Aorta (tissue), 5 donors: Measurements from ENCODE around the gene WDR62. TPM values are rescaled to one million over a fixed set of nuclear protein-coding genes. Genes with fewer than 3 reads are reported as not detected.
A peak's percentile ranks its signal among the peaks of the same experiment; 100 is the strongest.

Experiments
- ATAC-seq: fragments of 200-7000 bp; cut with Tn5 transposase; one replicate; pipeline ENCODE4 v1.9.1; 2022; ENCODE audit warnings: moderate library complexity; ENCODE audit not compliant: low FRiP score
- DNase-seq, 2 donors: peaks; one replicate each; pipeline ENCODE4 v3.0.0-alpha.2; 2020
- H3K27ac ChIP-seq, 2 donors: one replicate each; pipeline ENCODE4 v1.5.1; 2013; ENCODE audit warnings: low read length in 2 of 2, mild to moderate bottlenecking in 2 of 2, moderate library complexity in 2 of 2, control low read depth in 1 of 2, inconsistent platforms in 1 of 2, low read depth in 1 of 2
- H3K27me3 ChIP-seq, 2 donors: one replicate each; pipeline ENCODE4 v1.6.1; 2013; ENCODE audit warnings: control low read depth in 1 of 2, low read length in 1 of 2, mild to moderate bottlenecking in 1 of 2, moderate library complexity in 1 of 2; ENCODE audit not compliant: insufficient read depth in 2 of 2, control insufficient read depth in 1 of 2
- H3K36me3 ChIP-seq, 2 donors: one replicate each; pipeline ENCODE4 v1.6.1; 2013; ENCODE audit warnings: control low read depth in 1 of 2, low read length in 1 of 2, mild to moderate bottlenecking in 1 of 2; ENCODE audit not compliant: insufficient read depth in 2 of 2, control insufficient read depth in 1 of 2
- H3K4me1 ChIP-seq, 2 donors: one replicate each; pipeline ENCODE4 v1.6.1; 2013; ENCODE audit warnings: low read length in 2 of 2, control low read depth in 1 of 2, mild to moderate bottlenecking in 1 of 2, moderate library complexity in 1 of 2; ENCODE audit not compliant: insufficient read depth in 2 of 2, control insufficient read depth in 1 of 2
- H3K4me3 ChIP-seq, 2 donors: one replicate each; pipeline ENCODE4 v1.5.1; 2013; ENCODE audit warnings: low read length in 2 of 2, control low read depth in 1 of 2, mild to moderate bottlenecking in 1 of 2
- H3K9me3 ChIP-seq: one replicate; pipeline ENCODE4 v1.6.1; 2013; ENCODE audit warnings: mild to moderate bottlenecking, low read length; ENCODE audit not compliant: control insufficient read depth
- WGBS, 2 donors: extraction: QIAGEN DNeasy Blood & Tissue Kit; methylation state at CpG; one replicate each; pipeline ENCODE4 v1.1.7; 2013; 5-methylcytosine and 5-hydroxymethylcytosine counted together
- intact Hi-C, 2 donors: fragments of 100-400 bp; cut with DNase I; formaldehyde crosslinking; loops; one replicate each; pipeline versions ENCODE4 v1.14.2 to v1.15.0; 2022
- polyA plus RNA-seq, 2 donors: library from polyadenylated mRNA; stranded (reverse); fragments of 200-250 nt; gene quantifications; one replicate each; pipeline ENCODE4 v1.2.3, GENCODE V29; 2013
- total RNA-seq, 2 donors: library from RNA; stranded (reverse); fragmentation: NEBNext Ultra II Directional; extraction: Animal tissue kit (Norgen Biotek cat#: 25700); gene quantifications; one replicate each; pipeline ENCODE4 v1.2.1, GENCODE V29; 2021
- donor health status: healthy with polysubstance abuse.
- donor health status: Bipolar disorder and iron deficiency.
- donor health status: DM: no; HTN: no; CAD: no.
- donor health status: DM: no; HTN: no; CAD: no.
- donor health status: DM: yes; HTN: yes; CAD: no.

The WDR62 gene
- total and polyA plus RNA-seq, 4 donors, result 0.25 to 1.3 (median 0.35) TPM

DNA sequence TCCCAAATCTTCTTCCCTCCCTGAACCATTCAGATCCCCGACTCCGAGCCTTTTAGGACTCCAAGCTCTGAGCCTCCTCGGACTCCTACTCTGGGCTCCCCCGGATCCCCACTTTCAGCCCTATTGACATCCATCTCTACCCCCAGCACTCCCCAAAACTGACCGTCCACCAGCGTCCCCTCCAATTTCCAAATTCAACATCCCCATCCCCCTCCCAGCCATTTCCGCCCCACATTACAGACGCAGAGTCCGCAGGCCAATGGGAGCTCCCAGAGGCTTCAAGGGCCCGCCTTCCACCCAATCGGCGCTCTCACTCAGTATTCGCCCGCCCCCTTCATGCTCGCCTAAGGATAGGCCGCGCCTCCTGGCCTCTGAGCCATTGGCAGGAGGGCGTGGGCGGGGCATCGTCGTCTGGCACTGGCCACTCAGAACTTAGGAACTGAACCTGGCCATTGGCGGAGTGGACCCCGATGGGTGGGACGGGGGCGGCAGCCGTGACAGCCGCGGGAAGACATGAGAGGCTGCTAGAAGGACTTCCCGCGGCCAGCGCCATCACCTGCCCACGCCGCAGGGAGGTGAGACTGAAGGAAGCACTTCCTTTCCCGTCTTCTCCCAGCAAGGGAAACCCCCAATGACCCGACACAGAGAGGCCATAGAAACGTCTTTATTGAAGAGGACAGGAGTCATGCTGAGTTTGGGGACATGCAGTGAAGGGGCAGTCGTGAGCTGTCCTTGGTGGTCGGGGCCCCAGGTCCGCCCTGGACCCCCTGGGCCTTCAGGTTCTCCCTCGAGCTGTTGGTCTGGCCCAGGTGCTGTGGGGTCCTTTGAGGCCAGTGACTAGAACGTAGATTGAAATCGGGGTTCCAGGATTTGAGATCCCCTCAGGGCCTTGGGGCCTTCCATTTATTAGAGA is 40.4 kb upstream of the WDR62 start, which contains the start of gene ALKBH6:
ALKBH6 (minus strand) TSS at position 202 of the 913 bp plus-strand sequence. CDS start 816 bp downstream, outside the sequence.
- peak; percentile 99 for ATAC-seq
- Histone ChIP-seq H3K9me3 (no peaks in the 10 kb centered on the region), H3K4me3 (peak within 1 kb of the TSS; percentile 67 to 73), H3K27me3 (no peaks in the 10 kb centered on the region), H3K4me1 (no peaks in the 10 kb centered on the region), H3K27ac (peak within 1 kb of the TSS in 1 of 2 donors; percentile 22), H3K36me3 (peaks cover 0 to 3% of the 10 kb centered on the region in 2 donors)
- DNase-seq, result peak; percentile 100
- intact Hi-C loops, result loop anchor here in 1 of 2 donors (5.0 kb wide), 1 partner anchor 38 kb away; the partner anchor contains the start of genes THAP8 and WDR62
- WGBS, 2 donors, result 2 to 3% methylated on average over 42 of the region's 42 CpGs

DNA sequence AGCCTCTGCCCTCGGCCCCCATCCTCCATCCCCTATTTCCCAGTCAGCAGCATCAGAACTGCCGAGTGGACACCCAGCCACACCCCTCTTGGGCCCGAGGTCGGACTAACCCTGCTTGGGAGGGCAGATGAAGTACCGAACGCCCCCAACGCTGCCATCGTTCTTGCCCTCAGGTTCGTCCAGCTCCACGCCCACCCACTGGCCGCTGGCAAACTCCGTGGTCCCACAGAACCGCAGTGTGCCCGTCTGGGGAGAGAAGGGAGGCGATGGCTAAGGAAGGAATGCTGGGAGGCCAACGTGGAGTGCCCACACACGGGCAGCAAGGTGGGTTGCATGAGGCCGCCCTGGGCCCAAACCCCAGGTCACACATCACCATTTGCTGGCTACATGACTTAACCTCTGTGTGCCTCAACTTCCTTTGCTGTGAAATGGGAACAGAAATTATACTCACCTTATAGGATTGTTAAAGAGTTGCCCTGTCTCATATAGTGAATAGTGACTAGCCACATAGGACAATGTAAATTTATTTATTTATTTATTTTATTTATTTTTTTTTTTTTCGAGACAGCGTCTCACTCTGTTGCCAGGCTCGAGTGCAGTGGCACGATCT is 35.5 kb upstream of the WDR62 start:
- Histone ChIP-seq H3K4me1 (no peaks in the 10 kb centered on the region), H3K4me3 (no peak overlapping the region), H3K36me3 (peaks cover 0 to 3% of the 10 kb centered on the region in 2 donors), H3K27ac (no peak overlapping the region), H3K9me3 (no peaks in the 10 kb centered on the region), H3K27me3 (no peaks in the 10 kb centered on the region)
- DNase-seq (no peak), ATAC-seq (no peak)
- WGBS, 2 donors, result 89 to 92% methylated on average over 22 of the region's 22 CpGs
- intact Hi-C loops, result no loop called here

DNA sequence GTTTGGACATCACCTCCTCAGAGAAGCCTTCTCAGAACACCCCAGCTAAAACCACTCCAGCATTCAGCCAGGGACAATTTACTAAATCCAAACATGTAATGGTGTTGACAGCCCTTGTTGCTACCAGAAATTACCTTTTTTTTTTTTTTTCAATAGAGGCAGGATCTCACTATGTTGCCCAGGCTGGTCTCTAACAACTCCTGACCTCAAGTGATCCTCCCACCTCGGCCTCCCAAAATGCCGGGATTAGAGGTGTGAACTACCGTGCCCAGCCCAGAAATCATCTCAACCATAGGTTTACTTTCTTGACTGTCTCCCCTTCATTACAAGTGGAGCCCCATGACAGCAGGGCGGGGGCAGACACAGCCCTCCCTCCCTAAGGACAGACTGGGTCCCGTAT is 31.3 kb upstream of the WDR62 start:
- ATAC-seq, result no peak
- no peak for DNase-seq
- no peaks in the 10 kb centered on the region for H3K4me1 ChIP-seq
- no peak overlapping the region for H3K27ac ChIP-seq
- H3K9me3 ChIP-seq, result no peaks in the 10 kb centered on the region
- intact Hi-C loops, result no loop called here
- H3K4me3 ChIP-seq, result no peak overlapping the region
- H3K27me3 ChIP-seq, result no peaks in the 10 kb centered on the region
- 88 to 90% methylated on average over 5 of the region's 5 CpGs for WGBS, 2 donors
- H3K36me3 ChIP-seq, result peaks cover 0 to 5% of the 10 kb centered on the region in 2 donors

DNA sequence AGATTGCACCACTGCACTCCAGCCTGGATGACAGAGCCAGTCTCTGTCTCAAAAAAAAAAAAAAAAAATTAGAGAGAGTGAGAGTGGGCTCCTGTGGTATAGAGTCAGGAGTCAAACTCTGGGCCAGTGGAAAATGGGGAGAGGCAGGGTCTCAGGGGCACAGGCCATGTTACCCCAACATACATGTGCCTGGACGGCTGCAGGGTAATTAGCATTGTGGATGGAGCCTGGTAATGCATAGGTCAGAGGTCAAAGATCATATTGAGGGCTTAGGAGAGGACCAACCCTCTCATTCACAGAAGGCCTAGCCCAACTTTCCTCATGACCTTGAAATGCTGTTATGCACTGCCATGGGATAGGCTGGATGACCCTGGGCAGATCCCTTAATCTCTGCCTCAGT is 29.2 kb upstream of the WDR62 start:
- intact Hi-C loops, result no loop called here
- ATAC-seq (no peak), DNase-seq (no peak)
- no peak overlapping the region for H3K4me3 ChIP-seq
- WGBS, 2 donors, result 53 to 69% methylated on average over 1 of the region's 1 CpG
- H3K27me3 ChIP-seq, result no peaks in the 10 kb centered on the region
- peaks cover 0 to 2% of the 10 kb centered on the region in 2 donors for H3K36me3 ChIP-seq
- no peaks in the 10 kb centered on the region for H3K9me3 ChIP-seq
- no peak overlapping the region for H3K27ac ChIP-seq
- no peaks in the 10 kb centered on the region for H3K4me1 ChIP-seq

DNA sequence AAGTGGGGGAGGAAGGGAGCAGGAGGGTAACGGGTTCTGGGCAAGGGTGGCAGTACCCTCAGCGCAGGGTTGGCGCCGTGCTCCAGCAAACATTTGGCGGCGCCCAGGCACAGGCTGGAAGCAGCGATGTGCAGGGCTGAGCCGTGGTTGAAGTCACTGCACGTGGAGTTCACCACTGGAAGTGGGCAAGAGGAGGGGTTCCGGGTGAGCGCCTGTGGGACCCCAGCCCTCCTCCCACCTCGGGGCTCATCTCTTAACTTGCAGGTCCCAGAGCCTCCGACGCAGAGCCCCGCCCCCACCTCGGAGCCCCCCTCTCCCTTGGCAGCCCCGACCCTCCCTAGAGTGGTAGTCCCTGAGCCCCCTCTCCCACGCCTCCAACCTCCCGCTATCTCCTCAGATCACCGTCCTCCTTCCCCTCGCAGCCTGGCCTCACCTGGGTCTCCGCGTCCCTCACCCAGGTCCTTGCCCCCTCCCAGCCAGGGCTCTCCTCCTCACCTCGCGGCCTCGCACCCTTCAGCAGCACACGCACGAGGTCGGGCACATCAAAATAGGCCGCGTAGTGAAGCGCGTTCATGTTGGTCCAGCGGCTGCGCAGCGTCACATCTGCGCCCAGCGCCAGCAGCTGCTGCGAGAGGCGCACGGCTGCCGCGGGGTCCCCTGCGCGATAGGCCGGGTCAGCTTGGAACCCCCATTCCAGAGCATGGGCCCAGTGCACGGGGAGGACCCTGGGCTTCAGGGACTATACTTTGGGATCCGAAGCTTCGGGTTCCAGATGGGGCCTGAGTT is 28.4 kb upstream of the WDR62 start:
- WGBS, 2 donors, result 93 to 94% methylated on average over 43 to 49 of the region's 49 CpGs
- no peak overlapping the region for H3K27ac ChIP-seq
- ATAC-seq, result no peak
- H3K36me3 ChIP-seq, result peaks cover 0 to 2% of the 10 kb centered on the region in 2 donors
- intact Hi-C loops, result no loop called here
- H3K4me1 ChIP-seq, result no peaks in the 10 kb centered on the region
- no peak for DNase-seq
- H3K27me3 ChIP-seq, result no peaks in the 10 kb centered on the region
- H3K4me3 ChIP-seq, result no peak overlapping the region
- H3K9me3 ChIP-seq, result no peaks in the 10 kb centered on the region

DNA sequence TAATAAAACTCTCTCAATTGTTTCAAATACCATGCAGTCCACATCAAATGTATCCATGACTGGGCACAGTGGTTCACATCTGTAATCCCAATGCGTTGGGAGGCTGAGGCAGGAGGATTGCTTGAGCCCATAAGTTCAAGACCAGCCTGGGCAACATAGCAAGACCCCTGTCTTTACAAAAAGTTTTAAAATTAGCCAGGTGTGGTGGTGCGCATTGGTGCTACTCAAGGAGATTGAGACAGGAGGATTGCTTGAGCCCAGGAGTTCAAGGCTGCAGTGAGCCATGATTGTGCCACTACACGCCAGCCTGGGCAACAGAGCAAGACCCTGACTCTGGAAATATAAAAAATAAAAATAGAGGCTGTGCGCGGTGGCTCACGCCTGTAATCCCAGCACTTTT is 27.0 kb upstream of the WDR62 start:
- H3K9me3 ChIP-seq, result no peaks in the 10 kb centered on the region
- intact Hi-C loops, result no loop called here
- ATAC-seq (no peak), DNase-seq (no peak)
- WGBS, 2 donors, result 95% methylated on average over 6 of the region's 6 CpGs
- no peaks in the 10 kb centered on the region for H3K27me3 ChIP-seq
- no peak overlapping the region for H3K27ac ChIP-seq
- H3K4me1 ChIP-seq, result no peaks in the 10 kb centered on the region
- no peak overlapping the region for H3K4me3 ChIP-seq
- peaks cover 0 to 2% of the 10 kb centered on the region in 2 donors for H3K36me3 ChIP-seq

DNA sequence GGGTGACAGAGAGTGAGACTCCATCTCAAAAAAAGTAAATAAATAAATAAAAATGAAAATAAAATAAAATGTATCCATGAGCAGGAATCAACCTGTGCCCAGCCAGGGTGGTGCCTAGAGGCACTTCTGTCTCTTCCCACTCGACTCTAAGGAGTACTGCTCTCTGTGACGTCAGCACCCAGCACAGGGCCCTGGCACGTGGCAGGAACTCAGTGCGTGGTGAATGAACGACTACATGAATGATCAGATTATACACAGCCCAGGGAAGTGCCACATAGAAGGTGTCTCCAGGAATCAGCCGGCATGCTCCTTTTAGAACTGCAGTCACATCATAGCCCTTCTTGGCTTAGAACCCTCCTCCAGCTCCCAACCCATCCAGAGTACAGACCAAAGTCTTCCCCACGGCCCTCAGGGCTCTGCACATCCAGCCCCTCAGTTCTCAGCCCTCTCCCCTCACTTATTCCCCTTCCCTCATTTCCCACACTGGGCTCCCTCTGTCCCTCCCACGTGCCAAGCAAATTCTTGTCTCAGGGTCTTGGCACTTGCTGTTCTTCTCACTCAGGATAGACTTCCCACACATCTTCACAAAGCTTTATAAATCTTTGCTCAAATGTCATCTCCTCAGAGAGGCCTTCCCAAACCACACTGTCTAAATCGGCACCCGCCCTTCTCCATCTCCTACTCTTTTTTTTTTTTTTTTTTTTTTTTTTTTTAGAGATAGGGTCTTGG is 26.2 kb upstream of the WDR62 start:
- DNase-seq (no peak), ATAC-seq (no peak)
- Histone ChIP-seq H3K9me3 (no peaks in the 10 kb centered on the region), H3K36me3 (peaks cover 0 to 2% of the 10 kb centered on the region in 2 donors), H3K4me3 (no peak overlapping the region), H3K27me3 (no peaks in the 10 kb centered on the region), H3K27ac (no peak overlapping the region), H3K4me1 (no peaks in the 10 kb centered on the region)
- 77 to 79% methylated on average over 10 of the region's 10 CpGs for WGBS, 2 donors
- intact Hi-C loops, result no loop called here
